ENCODE results near the gene COL11A1.

Gene COL11A1

DNA sequence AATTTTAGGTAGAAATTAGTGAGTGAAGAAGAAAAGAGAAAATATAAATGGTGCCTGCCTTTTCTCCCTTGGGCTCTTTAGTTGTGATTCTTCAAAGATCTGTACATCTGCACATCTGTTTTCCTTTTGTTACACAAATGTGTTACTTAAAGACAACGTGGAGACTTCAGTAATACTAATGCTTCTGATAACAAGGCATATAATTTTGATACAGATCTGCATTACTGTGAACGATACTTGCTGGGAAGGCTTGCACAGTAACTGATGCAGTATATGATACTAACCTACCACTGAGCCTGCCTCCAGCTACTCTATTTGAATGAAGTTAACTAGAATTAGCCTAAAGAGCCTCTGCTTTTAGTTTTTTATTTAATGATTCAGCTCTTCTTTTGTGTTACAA, 244.6 kb downstream of the COL11A1 start:
- TF ChIP-seq CTCF (IDR thresholded peaks at IDR 0.05; ENCODE audit: borderline replicate concordance, insufficient read depth, low read depth, low read length), result no peak
- H3K4me3 ChIP-seq (ENCODE audit: low read depth, low read length), result no peak overlapping the region

- TF ChIP-seq CTCF (IDR thresholded peaks at IDR 0.05; ENCODE audit: borderline replicate concordance, insufficient read depth, low read depth, low read length), result no peak
- no peak overlapping the region for H3K4me3 ChIP-seq (ENCODE audit: low read depth, low read length)
These were observed 247.1 kb downstream of the COL11A1 start for GRCh38 chr1:102861247-102861646.

DNA sequence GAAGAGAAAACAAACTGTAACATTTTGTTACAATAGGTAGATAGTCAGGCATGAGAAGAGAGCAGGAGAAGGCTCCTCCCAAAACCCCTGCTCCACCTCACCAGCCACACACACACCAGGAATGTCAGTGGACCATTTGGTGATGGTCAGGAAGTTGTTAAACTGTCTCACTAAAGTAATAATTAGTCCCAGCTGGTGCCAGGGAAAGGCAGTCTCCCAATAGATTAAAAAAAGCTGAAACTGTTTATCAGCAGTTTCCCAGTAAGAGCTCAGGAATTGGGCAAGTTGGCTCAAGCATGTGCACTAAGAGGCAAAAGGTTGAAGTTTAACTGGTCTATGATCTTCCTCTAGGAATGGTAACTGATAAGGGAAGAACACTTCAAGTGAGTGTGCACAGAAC, 249.6 kb downstream of the COL11A1 start:
- TF ChIP-seq CTCF (IDR thresholded peaks at IDR 0.05; ENCODE audit: borderline replicate concordance, insufficient read depth, low read depth, low read length), result no peak

DNA sequence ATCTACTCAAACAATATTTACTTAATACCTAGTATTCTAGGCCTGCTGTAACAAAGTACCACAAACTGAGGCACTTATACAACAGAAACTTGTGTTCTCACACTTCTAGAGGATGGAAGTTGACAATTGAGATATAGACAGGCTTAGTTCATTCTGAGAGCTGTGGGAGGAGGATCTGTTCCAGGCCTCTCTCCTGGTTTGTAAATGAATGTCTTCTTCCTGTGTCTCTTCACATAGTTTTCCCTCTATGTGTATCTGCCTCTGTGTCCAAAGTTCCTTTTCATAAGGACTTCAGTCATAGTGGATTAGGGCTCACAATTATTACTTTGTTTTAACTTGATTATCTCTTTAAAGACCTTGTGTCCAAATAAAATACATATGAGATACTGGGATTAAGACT, 251.1 kb downstream of the COL11A1 start:
- no peak for TF ChIP-seq CTCF (IDR thresholded peaks at IDR 0.05; ENCODE audit: borderline replicate concordance, insufficient read depth, low read depth, low read length)

More for the DNA sequence above, 249.6 kb downstream of the COL11A1 start:
- H3K4me3 ChIP-seq (ENCODE audit: low read depth, low read length), result no peak overlapping the region

DNA sequence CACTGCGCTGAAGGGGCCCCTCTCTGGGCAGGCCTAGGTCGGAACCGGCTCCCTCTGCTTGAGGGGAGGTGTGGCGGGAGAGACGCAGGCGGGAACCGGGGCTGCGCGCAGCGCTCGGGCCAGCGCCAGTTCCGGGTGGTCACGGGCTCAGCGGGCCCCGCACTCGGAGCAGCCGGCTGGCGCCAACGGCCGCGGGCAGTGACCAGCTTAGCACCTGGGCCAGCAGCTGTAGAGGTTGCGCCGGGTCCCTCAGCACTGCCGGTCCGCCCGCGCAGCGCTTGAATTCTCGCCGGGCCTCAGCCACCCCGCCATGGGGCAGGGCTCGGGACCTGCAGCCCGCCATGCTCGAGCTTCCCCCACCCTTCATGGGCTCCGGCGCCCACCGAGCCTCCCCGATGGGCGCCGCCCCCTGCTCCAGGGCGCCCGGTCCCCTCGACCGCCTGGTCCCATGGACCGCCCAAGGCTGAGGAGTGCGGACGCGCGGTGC, 254.6 kb downstream of the COL11A1 start:
- no peak overlapping the region for H3K4me3 ChIP-seq (ENCODE audit: low read depth, low read length)
- TF ChIP-seq CTCF (IDR thresholded peaks at IDR 0.05; ENCODE audit: borderline replicate concordance, insufficient read depth, low read depth, low read length), result no peak

More for the DNA sequence above, 251.1 kb downstream of the COL11A1 start:
- no peak overlapping the region for H3K4me3 ChIP-seq (ENCODE audit: low read depth, low read length)

DNA sequence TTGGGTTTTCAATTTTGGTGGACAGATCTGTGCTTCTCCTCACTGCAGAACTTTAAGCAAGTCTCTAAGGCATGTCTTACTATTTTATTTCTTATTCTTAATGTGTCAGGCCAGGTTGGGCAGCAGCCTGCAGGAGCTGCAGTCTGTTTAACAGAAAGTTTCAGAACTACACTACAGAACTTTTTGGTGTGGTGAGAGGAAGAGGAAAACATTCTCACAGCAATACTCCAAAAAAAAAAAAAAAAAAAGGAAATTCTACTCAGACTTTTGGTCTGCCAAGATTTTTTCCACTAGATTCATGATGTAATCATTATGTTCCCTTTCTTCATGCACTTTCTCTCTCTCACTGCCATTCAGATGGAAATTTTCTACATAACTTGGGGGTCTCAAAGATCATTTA, 255.2 kb downstream of the COL11A1 start:
- H3K4me3 ChIP-seq (ENCODE audit: low read depth, low read length), result no peak overlapping the region
- TF ChIP-seq CTCF (IDR thresholded peaks at IDR 0.05; ENCODE audit: borderline replicate concordance, insufficient read depth, low read depth, low read length), result no peak

- TF ChIP-seq CTCF (IDR thresholded peaks at IDR 0.05; ENCODE audit: borderline replicate concordance, insufficient read depth, low read depth, low read length), result no peak
- no peak overlapping the region for H3K4me3 ChIP-seq (ENCODE audit: low read depth, low read length)
These were observed 255.7 kb downstream of the COL11A1 start for GRCh38 chr1:102852613-102853012.
